GM23338 (cell line): ENCODE data around the gene ADAMTS14. TPM values are rescaled to one million over a fixed set of nuclear protein-coding genes. Genes with fewer than 3 reads are reported as not detected.

Experiments
- ATAC-seq: fragments of 200-7000 bp; cut with Tn5 transposase; 3 replicates; pipeline ENCODE4 v1.9.1; 2020
- DNase-seq: peaks from one replicate; pipeline ENCODE4 v3.0.0-alpha.2; 2015; ENCODE audit warnings: low spot score
- H2AFZ ChIP-seq: fragments of 200-600 bp; sonication (generic); 2 replicates; pipeline ENCODE4 v1.8.0; 2016; ENCODE audit warnings: antibody characterized with exemption, mild to moderate bottlenecking, moderate library complexity
- H3F3A ChIP-seq: fragments of 200-600 bp; sonication (generic); replicated peaks from 2 replicates; pipeline ENCODE4 v1.8.0; 2017; ENCODE audit warnings: antibody characterized with exemption, mixed run types, low read depth
- H3K27ac ChIP-seq: fragments of 200-600 bp; sonication (generic); 2 replicates; pipeline ENCODE4 v1.6.1; 2016; ENCODE audit warnings: low read depth
- H3K27me3 ChIP-seq: fragments of 200-600 bp; sonication (generic); 2 replicates; pipeline ENCODE4 v1.8.0; 2016; ENCODE audit warnings: mild to moderate bottlenecking, mixed run types, moderate library complexity; ENCODE audit not compliant: insufficient read depth
- H3K36me3 ChIP-seq: fragments of 200-600 bp; sonication (generic); 2 replicates; pipeline ENCODE4 v1.8.0; 2016; ENCODE audit warnings: mild to moderate bottlenecking; ENCODE audit not compliant: insufficient read depth
- H3K4me1 ChIP-seq: fragments of 200-600 bp; sonication (generic); 2 replicates; pipeline ENCODE4 v1.8.0; 2016; ENCODE audit warnings: mild to moderate bottlenecking, moderate library complexity; ENCODE audit not compliant: insufficient read depth
- H3K4me2 ChIP-seq: fragments of 200-600 bp; sonication (generic); 2 replicates; pipeline ENCODE4 v1.7.1; 2017; ENCODE audit warnings: mixed run types
- H3K4me3 ChIP-seq: fragments of 200-600 bp; sonication (generic); 2 replicates; pipeline ENCODE4 v1.6.1; 2016; ENCODE audit warnings: mixed run types
- H3K79me2 ChIP-seq: fragments of 200-600 bp; sonication (generic); replicated peaks from 2 replicates; pipeline ENCODE4 v1.8.0; 2017; ENCODE audit warnings: mild to moderate bottlenecking; ENCODE audit not compliant: insufficient read depth
- H3K9me2 ChIP-seq: fragments of 200-600 bp; sonication (generic); 2 replicates; pipeline ENCODE4 v1.8.0; 2017; ENCODE audit not compliant: insufficient read depth
- H4K20me1 ChIP-seq: fragments of 200-600 bp; sonication (generic); replicated peaks from 2 replicates; pipeline ENCODE4 v1.8.0; 2017; ENCODE audit warnings: mild to moderate bottlenecking; ENCODE audit not compliant: insufficient read depth
- H3K27ac Mint-ChIP-seq: 2 replicates; pipeline ENCODE4 v1.8.0; 2020; ENCODE audit warnings: inconsistent platforms, mild to moderate bottlenecking, moderate library complexity, mixed read lengths
- H3K27me3 Mint-ChIP-seq: 3 replicates; pipeline ENCODE4 v1.8.0; 2022; ENCODE audit warnings: low read depth, mild to moderate bottlenecking, moderate library complexity, mixed read lengths, inconsistent platforms; ENCODE audit not compliant: insufficient read depth, poor library complexity
- H3K36me3 Mint-ChIP-seq: 3 replicates; pipeline ENCODE4 v1.8.0; 2021; ENCODE audit warnings: low read depth, mild to moderate bottlenecking, inconsistent platforms, moderate library complexity, mixed read lengths
- H3K4me1 Mint-ChIP-seq: 3 replicates; pipeline ENCODE4 v1.8.0; 2020; ENCODE audit warnings: mild to moderate bottlenecking, inconsistent platforms, mixed read lengths
- H3K4me3 Mint-ChIP-seq: 3 replicates; pipeline ENCODE4 v1.8.0; 2021; ENCODE audit warnings: moderate library complexity, mild to moderate bottlenecking, inconsistent platforms, mixed read lengths
- H3K9me3 Mint-ChIP-seq: 3 replicates; pipeline ENCODE4 v1.8.0; 2020; ENCODE audit warnings: moderate library complexity, mild to moderate bottlenecking, inconsistent platforms, mixed read lengths
- CREB1 ChIP-seq: fragments of 250-450 bp; sonication (Bioruptor Pico); IDR thresholded peaks from 2 replicates; pipeline ENCODE4 v1.5.0; 2020; ENCODE audit warnings: low read depth, mild to moderate bottlenecking, moderate library complexity
- ETS1 ChIP-seq: IDR thresholded peaks from 2 replicates; pipeline ENCODE4 v1.6.1; 2016; ENCODE audit warnings: antibody characterized with exemption
- EZH2 ChIP-seq: fragments of 200-600 bp; sonication (generic); IDR thresholded peaks from one replicate; pipeline ENCODE4 v1.8.0; 2017; ENCODE audit warnings: antibody characterized with exemption, mild to moderate bottlenecking, low read depth; ENCODE audit not compliant: unreplicated experiment
- EZH2phosphoT487 ChIP-seq: fragments of 200-600 bp; sonication (generic); IDR thresholded peaks from one replicate; pipeline ENCODE4 v1.8.1; 2018; ENCODE audit warnings: antibody characterized with exemption; ENCODE audit not compliant: unreplicated experiment
- JUNB ChIP-seq: IDR thresholded peaks from one replicate; pipeline ENCODE4 v1.6.1; 2016; ENCODE audit warnings: antibody characterized with exemption; ENCODE audit not compliant: unreplicated experiment
- NANOG ChIP-seq: IDR thresholded peaks from 2 replicates; pipeline ENCODE4 v1.6.1; 2016; ENCODE audit warnings: antibody characterized with exemption, borderline replicate concordance
- POLR2AphosphoS5 ChIP-seq: IDR thresholded peaks from 2 replicates; pipeline ENCODE4 v1.6.1; 2016; ENCODE audit warnings: antibody characterized with exemption, low read depth
- STAT1 ChIP-seq: IDR thresholded peaks from one replicate; pipeline ENCODE4 v1.6.1; 2016; ENCODE audit warnings: antibody characterized with exemption; ENCODE audit not compliant: unreplicated experiment
- ZNF114 ChIP-seq: fragments of 250-450 bp; sonication (Bioruptor Pico); IDR thresholded peaks from 2 replicates; pipeline ENCODE4 v1.5.0; 2020; ENCODE audit warnings: mild to moderate bottlenecking, moderate library complexity
- ZNF462 ChIP-seq: fragments of 250-450 bp; sonication (Bioruptor Pico); IDR thresholded peaks from 2 replicates; pipeline ENCODE4 v1.5.0; 2020; ENCODE audit warnings: mild to moderate bottlenecking, moderate library complexity
- polyA plus RNA-seq: library from polyadenylated mRNA; unstranded; fragments of >200 nt; fragmentation: Nextera tagmentation; extraction: Ambion mirVana; gene quantifications from 2 replicates; pipeline ENCODE4 v1.2.1, GENCODE V29; 2016
- total RNA-seq: library from RNA; depleted of rRNA; stranded (reverse); fragments of >200 nt; shearing (Covaris generic); gene quantifications from 2 replicates; pipeline ENCODE4 v1.2.3, GENCODE V29; 2014

Gene ADAMTS14
- total and polyA plus RNA-seq, 2 experiments from 2014 or later = 1.9 to 2.1 TPM

GRCh38 chr10:70751991-70752390 is 79.7 kb downstream of the ADAMTS14 start (continued):
- TF ChIP-seq ZNF462 (CRISPR knock-in tag) (no peak), EZH2 (no peak)

GRCh38 chr10:70752571-70752970 is 80.3 kb downstream of the ADAMTS14 start:
- Histone ChIP-seq H3K4me3 (no peak overlapping the region), H3K4me1 (no peaks in the 10 kb centered on the region), H2AFZ (no peak overlapping the region), H3K27ac (no peak overlapping the region), H3K27me3 (no peaks in the 10 kb centered on the region), H3K4me2 (no peak overlapping the region), H3F3A (no peaks in the 10 kb centered on the region), H3K79me2 (no peaks in the 10 kb centered on the region), H3K9me2 (no peaks in the 10 kb centered on the region), H4K20me1 (no peaks in the 10 kb centered on the region), H3K36me3 (no peaks in the 10 kb centered on the region)
- ATAC-seq (no peak), DNase-seq (no peak)
- H3K27me3 Mint-ChIP-seq = peaks cover 5% of the 10 kb centered on the region
- H3K4me3 Mint-ChIP-seq = no peak overlapping the region
- H3K27ac Mint-ChIP-seq = no peak overlapping the region
- no peaks in the 10 kb centered on the region; the same call in 2 of the 3 replicates for H3K36me3 Mint-ChIP-seq
- H3K9me3 Mint-ChIP-seq = no peaks in the 10 kb centered on the region
- H3K4me1 Mint-ChIP-seq = peaks cover 11% of the 10 kb centered on the region
- TF ChIP-seq ZNF462 (CRISPR knock-in tag) (no peak), STAT1 (no peak), POLR2AphosphoS5 (no peak), NANOG (no peak), EZH2phosphoT487 (no peak), ZNF114 (CRISPR knock-in tag) (no peak), JUNB (no peak), ETS1 (no peak), CREB1 (no peak)
